ENCODE results near the gene STXBP5. TPM values are rescaled to one million over a fixed set of nuclear protein-coding genes. Genes with fewer than 3 reads are reported as not detected.

Gene STXBP5
- total and polyA plus RNA-seq, 2 donors (not counting 1 experiment from before 2014, with no cell fraction given), result 4.6 to 24.1 TPM

DNA sequence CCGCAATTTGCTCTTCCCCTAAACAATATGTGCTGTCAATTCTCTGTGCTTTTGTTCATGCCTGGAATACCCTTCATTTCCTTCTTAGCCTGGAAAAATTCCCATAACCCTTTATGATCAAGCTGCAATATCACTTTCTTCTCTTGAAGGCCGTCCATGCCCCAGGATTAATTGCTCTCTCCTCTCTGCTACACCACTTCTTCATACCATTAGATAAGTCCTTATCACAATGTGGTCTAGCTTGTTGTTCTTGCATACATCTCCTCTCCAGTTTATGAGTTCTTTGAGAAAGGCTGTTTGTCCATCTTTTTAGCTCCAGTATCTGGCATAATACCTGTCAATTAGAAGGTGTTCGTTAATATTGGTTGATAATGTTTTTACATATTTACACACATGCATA lies 193.1 kb downstream of the STXBP5 start:
- intact Hi-C loops (cut with micrococcal nuclease), result no loop called here
- Mint-ChIP-seq H3K4me3 (no peak overlapping the region), H3K27me3 (peaks cover 11% of the 10 kb centered on the region), H3K9me3 (ENCODE audit: insufficient read depth) (peaks cover 10% of the 10 kb centered on the region), H3K27ac (no peak overlapping the region), H3K4me1 (no peaks in the 10 kb centered on the region)
- Histone ChIP-seq H3K4me3 (ENCODE audit: control extremely low read depth in 1 of 5, extremely low read depth in 1 of 5, insufficient read depth in 1 of 5, low read depth in 2 of 5, low read length in 4 of 5) (no peak overlapping the region), H3K4me2 (replicated peaks; ENCODE audit: low read depth, low read length, poor library complexity, severe bottlenecking) (no peak overlapping the region), H4K20me1 (ENCODE audit: control insufficient read depth, insufficient read depth, low read length, poor library complexity, severe bottlenecking) (no peaks in the 10 kb centered on the region), H3K36me3 (replicated peaks in 1 of 2; ENCODE audit: control extremely low read depth in 1 of 2, control insufficient read depth in 1 of 2, extremely low read depth in 1 of 2, insufficient read depth in 2 of 2, low read length in 1 of 2) (no peaks in the 10 kb centered on the region), H3K79me2 (ENCODE audit: control insufficient read depth, insufficient read depth, low read length) (no peaks in the 10 kb centered on the region), H2AFZ (ENCODE audit: insufficient read depth, low read depth, low read length, poor library complexity, severe bottlenecking) (no peak overlapping the region), H3K4me1 (ENCODE audit: control insufficient read depth in 2 of 2, insufficient read depth in 2 of 2, low read length in 2 of 2) (no peaks in the 10 kb centered on the region), H3K27me3 (replicated peaks in 1 of 4; ENCODE audit: control extremely low read depth in 1 of 4, control insufficient read depth in 3 of 4, insufficient read depth in 4 of 4, low read length in 3 of 4) (no peaks in the 10 kb centered on the region), H3K27ac (ENCODE audit: low read length in 2 of 2) (no peak overlapping the region), H3K9ac (ENCODE audit: low read length) (no peak overlapping the region), H3K9me3 (ENCODE audit: control extremely low read depth in 1 of 3, control insufficient read depth in 2 of 3, insufficient read depth in 1 of 3, low read length in 2 of 3) (peaks cover 0 to 12% (median 8%) of the 10 kb centered on the region in 3 donors)
- CTCF ChIA-PET, result no interaction called here
- 100% methylated on average over 1 of the region's 3 CpGs for WGBS (ENCODE audit: insufficient coverage)
- POLR2A ChIA-PET, result no interaction called here
- no peak for DNase-seq
- no peak for ATAC-seq (ENCODE audit: low read depth)
- TF ChIP-seq EZH2 (IDR thresholded peaks at IDR 0.05; ENCODE audit: borderline replicate concordance, insufficient read depth, low read depth, low read length, poor library complexity, severe bottlenecking), result no peak
- TF ChIP-seq, protein P1, sequence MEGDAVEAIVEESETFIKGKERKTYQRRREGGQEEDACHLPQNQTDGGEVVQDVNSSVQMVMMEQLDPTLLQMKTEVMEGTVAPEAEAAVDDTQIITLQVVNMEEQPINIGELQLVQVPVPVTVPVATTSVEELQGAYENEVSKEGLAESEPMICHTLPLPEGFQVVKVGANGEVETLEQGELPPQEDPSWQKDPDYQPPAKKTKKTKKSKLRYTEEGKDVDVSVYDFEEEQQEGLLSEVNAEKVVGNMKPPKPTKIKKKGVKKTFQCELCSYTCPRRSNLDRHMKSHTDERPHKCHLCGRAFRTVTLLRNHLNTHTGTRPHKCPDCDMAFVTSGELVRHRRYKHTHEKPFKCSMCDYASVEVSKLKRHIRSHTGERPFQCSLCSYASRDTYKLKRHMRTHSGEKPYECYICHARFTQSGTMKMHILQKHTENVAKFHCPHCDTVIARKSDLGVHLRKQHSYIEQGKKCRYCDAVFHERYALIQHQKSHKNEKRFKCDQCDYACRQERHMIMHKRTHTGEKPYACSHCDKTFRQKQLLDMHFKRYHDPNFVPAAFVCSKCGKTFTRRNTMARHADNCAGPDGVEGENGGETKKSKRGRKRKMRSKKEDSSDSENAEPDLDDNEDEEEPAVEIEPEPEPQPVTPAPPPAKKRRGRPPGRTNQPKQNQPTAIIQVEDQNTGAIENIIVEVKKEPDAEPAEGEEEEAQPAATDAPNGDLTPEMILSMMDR (IDR thresholded peaks at IDR 0.05), result no peak

DNA sequence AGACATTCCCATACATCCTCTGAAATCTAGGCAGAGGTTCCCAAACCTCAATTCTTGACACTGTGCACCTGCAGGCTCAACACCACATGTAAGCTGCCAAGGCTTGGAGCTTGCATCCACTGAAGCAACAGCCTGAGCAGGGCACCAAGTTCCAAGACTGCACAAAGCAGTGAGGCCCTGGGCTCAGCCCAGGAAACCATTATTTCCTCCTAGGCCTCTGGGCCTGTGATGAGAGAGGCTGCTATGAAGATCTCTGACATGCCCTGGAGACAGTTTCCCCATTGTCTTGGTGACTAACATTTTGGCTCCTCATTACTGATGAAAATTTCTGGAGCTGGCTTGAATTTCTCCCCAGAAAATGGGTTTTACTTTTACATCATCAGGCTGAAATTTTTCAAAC lies 196.8 kb downstream of the STXBP5 start:
- no peak overlapping the region for H3K4me3 ChIP-seq (ENCODE audit: control extremely low read depth in 1 of 5, extremely low read depth in 1 of 5, insufficient read depth in 1 of 5, low read depth in 2 of 5, low read length in 4 of 5)
- no peaks in the 10 kb centered on the region for H3K4me1 ChIP-seq (ENCODE audit: control insufficient read depth in 2 of 2, insufficient read depth in 2 of 2, low read length in 2 of 2)
- no peaks in the 10 kb centered on the region for H4K20me1 ChIP-seq (ENCODE audit: control insufficient read depth, insufficient read depth, low read length, poor library complexity, severe bottlenecking)
- Mint-ChIP-seq H3K9me3 (ENCODE audit: insufficient read depth) (peaks cover 12% of the 10 kb centered on the region), H3K4me3 (no peak overlapping the region), H3K27me3 (peaks cover 11% of the 10 kb centered on the region), H3K27ac (no peak overlapping the region), H3K4me1 (no peaks in the 10 kb centered on the region)
- peaks cover 0 to 12% (median 8%) of the 10 kb centered on the region in 3 donors for H3K9me3 ChIP-seq (ENCODE audit: control extremely low read depth in 1 of 3, control insufficient read depth in 2 of 3, insufficient read depth in 1 of 3, low read length in 2 of 3)
- H3K79me2 ChIP-seq (ENCODE audit: control insufficient read depth, insufficient read depth, low read length), result no peaks in the 10 kb centered on the region
- H3K36me3 ChIP-seq (replicated peaks in 1 of 2; ENCODE audit: control extremely low read depth in 1 of 2, control insufficient read depth in 1 of 2, extremely low read depth in 1 of 2, insufficient read depth in 2 of 2, low read length in 1 of 2), result no peaks in the 10 kb centered on the region
- DNase-seq, result no peak
- CTCF ChIA-PET, result no interaction called here
- POLR2A ChIA-PET, result no interaction called here
- no peak overlapping the region for H3K4me2 ChIP-seq (replicated peaks; ENCODE audit: low read depth, low read length, poor library complexity, severe bottlenecking)
- H3K9ac ChIP-seq (ENCODE audit: low read length), result no peak overlapping the region
- TF ChIP-seq, protein P1 (IDR thresholded peaks at IDR 0.05), result no peak
- TF ChIP-seq EZH2 (IDR thresholded peaks at IDR 0.05; ENCODE audit: borderline replicate concordance, insufficient read depth, low read depth, low read length, poor library complexity, severe bottlenecking), result no peak
- no peaks in the 10 kb centered on the region for H3K27me3 ChIP-seq (replicated peaks in 1 of 4; ENCODE audit: control extremely low read depth in 1 of 4, control insufficient read depth in 3 of 4, insufficient read depth in 4 of 4, low read length in 3 of 4)
- intact Hi-C loops (cut with micrococcal nuclease), result no loop called here
- H3K27ac ChIP-seq (ENCODE audit: low read length in 2 of 2), result no peak overlapping the region
- ATAC-seq (ENCODE audit: low read depth), result no peak
- no peak overlapping the region for H2AFZ ChIP-seq (ENCODE audit: insufficient read depth, low read depth, low read length, poor library complexity, severe bottlenecking)
